GM19025 (cell line): ENCODE measurements around the gene TPD52L2.

ENCODE experiments used
- ATAC-seq: cut with Tn5 transposase; IDR thresholded peaks from one replicate; pipeline ENCODE4 v1.9.1; 2021; ENCODE audit warnings: mild to moderate bottlenecking, low read depth, moderate library complexity; ENCODE audit not compliant: unreplicated experiment

Gene TPD52L2

GRCh38 chr20:63864978-63865640 lies at the start of gene TPD52L2:
Gene TPD52L2 (plus strand): TSS chr20:63865270. CDS start chr20:63865366, 96 bp downstream.
- ATAC-seq = peak; percentile 69

GRCh38 chr20:63815615-63816253 lies 49.3 kb upstream of the TPD52L2 start:
- no peak for ATAC-seq

- no peak for ATAC-seq
These were observed 45.7 kb upstream of the TPD52L2 start for GRCh38 chr20:63819224-63819921.

- no peak for ATAC-seq
These were observed 43.3 kb upstream of the TPD52L2 start for GRCh38 chr20:63821811-63822210.

- ATAC-seq = no peak
These were observed 42.8 kb upstream of the TPD52L2 start for GRCh38 chr20:63822276-63822696.

- ATAC-seq = no peak
These were observed 41.3 kb upstream of the TPD52L2 start for GRCh38 chr20:63823691-63824311.

GRCh38 chr20:63825331-63826118 lies 39.5 kb upstream of the TPD52L2 start:
- ATAC-seq = no peak

- ATAC-seq = no peak
These were observed 38.3 kb upstream of the TPD52L2 start for GRCh38 chr20:63826753-63827152.

- ATAC-seq = no peak
These were observed 36.9 kb upstream of the TPD52L2 start for GRCh38 chr20:63828124-63828523.

- no peak for ATAC-seq
These were observed 36.5 kb upstream of the TPD52L2 start for GRCh38 chr20:63828545-63828944.

GRCh38 chr20:63828951-63829350 lies 36.1 kb upstream of the TPD52L2 start:
- no peak for ATAC-seq

GRCh38 chr20:63829603-63829944 lies 35.5 kb upstream of the TPD52L2 start:
- no peak for ATAC-seq

- no peak for ATAC-seq
These were observed 34.9 kb upstream of the TPD52L2 start for GRCh38 chr20:63829945-63830835.

GRCh38 chr20:63830841-63831588 lies 34.1 kb upstream of the TPD52L2 start, which contains the start of gene ZBTB46:
Gene ZBTB46 (minus strand): TSS chr20:63831264. CDS start chr20:63790757, 40,507 bp downstream.
- ATAC-seq = peak; percentile 55

GRCh38 chr20:63831646-63831992 lies 33.5 kb upstream of the TPD52L2 start:
- no peak for ATAC-seq

- no peak for ATAC-seq
These were observed 32.9 kb upstream of the TPD52L2 start for GRCh38 chr20:63831993-63832686.

- no peak for ATAC-seq
These were observed 31.1 kb upstream of the TPD52L2 start for GRCh38 chr20:63833776-63834490.

GRCh38 chr20:63834491-63834880 lies 30.6 kb upstream of the TPD52L2 start:
- ATAC-seq = no peak
